OCI-LY3 (cell line): ENCODE measurements around the gene BCL2L12.

ENCODE experiments used
- CTCF ChIP-seq: fragments of 200-600, 300-600 bp; sonication (generic); IDR thresholded peaks from 2 replicates; pipeline ENCODE4 v1.5.1; 2014; ENCODE audit warnings: antibody characterized with exemption, low read length, low read depth
- EZH2phosphoT487 ChIP-seq: fragments of 200-600 bp; shearing (Covaris generic); IDR thresholded peaks from 2 replicates; pipeline ENCODE4 v1.6.1; 2018; ENCODE audit warnings: antibody characterized with exemption, mixed run types, low read depth

DNA sequence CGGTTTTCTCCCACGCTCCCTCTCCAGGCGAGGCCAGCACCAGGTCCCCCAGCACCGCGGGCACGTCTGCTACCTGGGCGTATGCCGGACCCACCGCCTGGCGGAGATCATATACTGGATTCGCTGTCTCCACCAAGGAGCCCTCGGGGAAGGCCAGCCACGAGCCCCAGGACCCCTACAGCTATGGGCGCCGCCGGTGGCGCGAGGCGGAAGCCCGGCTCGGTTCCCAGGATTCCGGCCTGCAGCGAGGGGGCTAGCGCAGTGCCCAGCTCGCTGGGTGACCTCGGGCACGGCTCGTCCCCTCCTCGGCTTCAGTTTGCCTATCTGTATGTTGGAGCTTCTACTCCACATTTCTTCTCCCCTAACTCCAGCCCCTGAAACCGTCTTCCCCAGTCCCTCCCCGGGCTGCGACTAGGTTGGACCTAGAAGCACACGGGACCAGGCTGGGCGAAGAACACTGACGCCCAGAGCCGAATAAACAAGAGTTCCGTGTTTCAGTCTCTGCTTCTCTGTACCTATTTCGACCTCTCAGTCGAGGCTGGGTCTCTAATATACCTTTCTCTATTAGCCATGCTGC, 24.4 kb downstream of the BCL2L12 start:
- TF ChIP-seq CTCF (no peak), EZH2phosphoT487 (no peak)
